NCI-H2107 (cell line): ENCODE results near the gene C5orf63.
"Not testable (repeated sequence)": the region's sequence is repeated elsewhere in the genome, so short reads cannot be mapped to it uniquely, and the experiment has no call there.

Source experiments
- DNase-seq: peaks from one replicate; lab custom pipeline; 2025; lab: John Stamatoyannopoulos, UW

C5orf63 gene

DNA sequence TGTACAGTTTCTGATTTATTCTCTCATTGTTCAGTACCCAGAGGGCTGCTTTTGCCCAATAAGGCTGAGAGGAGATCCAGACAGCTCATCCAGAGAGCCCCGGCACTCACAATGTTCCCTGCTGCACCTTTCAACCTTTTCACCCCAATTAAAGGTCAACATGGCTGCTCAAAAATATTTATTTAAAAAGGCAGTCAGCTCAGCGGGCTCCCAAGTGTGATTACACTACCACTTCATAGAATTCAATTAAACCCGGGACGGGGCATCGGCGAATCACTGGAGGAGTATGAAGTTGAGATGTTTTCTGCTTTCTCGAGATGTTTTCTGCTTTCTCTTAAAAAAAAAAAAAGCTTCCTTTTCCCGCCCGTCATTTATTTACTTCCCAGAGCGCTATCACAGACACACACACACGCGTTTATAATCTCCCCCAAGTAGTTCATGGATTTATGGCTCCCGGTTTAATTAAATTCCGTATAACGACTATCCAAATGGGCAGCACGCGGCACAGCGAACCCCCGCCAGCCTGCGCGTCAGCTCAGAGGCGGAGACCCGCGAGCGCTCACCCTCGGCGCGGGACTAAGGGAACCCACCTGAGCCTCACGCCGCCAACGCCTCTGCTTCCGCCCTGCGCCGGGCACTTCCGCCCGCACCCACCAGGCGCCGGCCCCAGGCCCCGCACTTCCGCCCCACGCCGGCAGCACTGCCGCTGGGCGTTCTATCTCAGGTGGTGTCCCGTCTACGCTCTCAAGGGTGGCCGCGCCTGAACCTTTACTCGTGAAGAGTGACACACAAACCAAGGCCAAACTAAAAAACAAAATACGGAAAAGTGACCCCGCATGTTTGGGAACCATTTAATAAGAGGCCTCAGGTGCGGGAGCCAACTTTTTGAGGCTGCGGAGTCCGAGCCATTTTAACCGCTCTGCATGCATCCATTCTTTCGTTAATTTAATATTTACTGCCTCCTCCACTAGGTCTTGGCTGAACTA is at the start of gene C5orf63:
TSS of gene C5orf63 (minus strand) at position 642 of the 986 bp plus-strand sequence. CDS start 14,507 bp downstream, outside the sequence.
- no peak for DNase-seq

DNA sequence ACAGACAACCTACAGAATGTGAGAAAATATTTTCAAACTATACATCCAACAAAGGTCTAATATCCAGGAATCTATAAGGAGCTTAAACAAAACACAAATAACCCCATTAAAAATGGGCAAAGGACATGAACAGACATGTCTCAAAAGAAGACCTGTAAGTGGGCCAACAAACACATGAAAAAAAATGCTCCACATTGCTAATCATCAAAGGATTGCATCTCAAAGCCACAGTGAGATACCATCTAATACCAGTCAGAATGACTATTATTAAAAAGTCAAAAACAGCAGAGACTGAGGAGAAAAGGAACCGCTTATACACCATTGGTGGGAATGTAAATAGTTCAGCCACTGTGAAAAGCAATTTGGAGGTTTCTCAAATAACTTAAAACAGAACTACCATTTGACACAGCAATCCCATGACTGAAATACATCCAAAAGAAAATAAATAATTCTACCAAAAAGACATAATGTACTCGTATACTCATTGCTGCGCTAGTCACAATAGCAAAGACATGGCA is 39.1 kb upstream of the C5orf63 start:
- DNase-seq: no peak

DNA sequence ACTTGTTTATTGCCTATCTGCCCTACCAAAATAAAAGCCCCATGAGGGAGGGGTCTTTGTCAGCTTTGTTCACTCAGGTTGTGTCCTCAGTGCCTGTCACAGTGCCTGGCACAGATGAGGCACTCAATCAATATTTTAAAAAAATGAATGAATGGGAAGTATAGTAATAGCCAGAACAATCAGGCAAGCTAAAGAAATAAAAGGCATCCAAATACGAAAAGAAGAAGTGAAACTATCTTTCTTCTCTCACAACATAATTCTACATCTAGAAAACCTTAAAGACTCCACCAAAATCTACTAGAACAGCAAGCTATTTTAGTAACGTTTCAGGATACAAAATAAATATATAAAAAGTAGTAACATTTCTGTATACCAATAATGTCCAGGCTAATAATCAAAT is 37.8 kb upstream of the C5orf63 start:
- no peak for DNase-seq

DNA sequence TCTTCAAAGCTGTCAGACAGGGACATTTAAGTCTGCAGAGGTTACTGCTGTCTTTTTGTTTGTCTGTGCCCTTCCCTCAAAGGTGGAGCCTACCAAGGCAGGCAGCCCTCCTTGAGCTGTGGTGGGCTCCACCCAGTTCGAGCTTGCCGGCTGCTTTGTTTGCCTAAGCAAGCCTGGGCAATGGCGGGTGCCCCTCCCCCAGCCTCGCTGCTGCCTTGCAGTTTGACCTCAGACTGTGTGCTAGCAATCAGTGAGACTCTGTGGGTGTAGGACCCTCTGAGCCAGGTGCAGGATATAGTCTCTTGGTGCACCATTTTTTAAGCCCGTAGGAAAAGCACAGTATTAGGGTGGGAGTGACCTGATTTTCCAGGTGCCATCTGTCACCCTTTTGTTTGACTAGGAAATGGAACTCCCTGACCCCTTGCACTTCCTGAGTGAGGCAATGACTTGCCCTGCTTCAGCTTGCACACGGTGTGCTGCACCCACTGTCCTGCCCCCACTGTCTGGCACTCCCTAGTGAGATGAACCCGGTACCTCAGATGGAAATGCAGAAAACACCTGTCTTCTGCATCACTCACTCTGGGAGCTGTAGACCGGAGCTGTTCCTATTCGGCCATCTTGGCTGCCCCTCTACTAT is 35.4 kb upstream of the C5orf63 start:
- not testable (repeated sequence) for DNase-seq

DNA sequence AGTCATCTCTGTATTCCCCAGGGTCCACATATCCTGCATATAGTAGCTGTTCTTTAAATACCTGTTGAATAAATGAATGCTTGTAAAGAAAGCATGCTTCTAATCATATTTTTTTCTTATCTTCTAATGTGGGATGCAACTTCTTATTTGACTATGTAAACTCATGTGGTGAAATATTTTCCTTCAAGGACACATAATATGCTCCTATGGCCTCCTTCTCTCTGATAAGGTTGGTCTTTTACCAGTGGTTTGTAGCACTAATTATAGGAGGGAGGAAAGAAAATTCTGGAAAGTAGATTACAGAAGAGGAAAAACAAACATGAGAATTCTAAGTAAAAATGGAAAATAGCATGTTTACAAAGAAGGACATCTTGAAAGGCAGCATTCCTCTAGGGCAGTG is 28.6 kb upstream of the C5orf63 start:
- DNase-seq: no peak

DNA sequence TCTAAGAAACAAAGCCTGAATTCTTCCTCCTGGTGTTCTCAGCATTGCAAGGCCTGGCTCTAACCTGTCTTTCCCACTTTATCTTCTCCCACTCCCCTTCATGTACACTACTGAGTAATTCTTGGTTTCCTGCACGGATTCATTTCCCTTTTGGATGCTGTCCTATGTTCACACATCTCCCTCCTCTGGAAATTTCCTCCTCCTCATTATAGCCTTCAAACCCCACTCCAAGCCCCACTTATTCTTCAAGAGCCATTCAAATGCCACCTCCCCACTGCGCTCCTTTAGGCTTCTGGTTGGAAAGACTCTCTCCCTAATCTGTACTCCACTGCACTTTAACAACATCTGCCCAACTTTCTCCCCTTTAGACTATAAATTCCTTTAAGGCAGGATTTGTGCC is 28.2 kb upstream of the C5orf63 start:
- no peak for DNase-seq

DNA sequence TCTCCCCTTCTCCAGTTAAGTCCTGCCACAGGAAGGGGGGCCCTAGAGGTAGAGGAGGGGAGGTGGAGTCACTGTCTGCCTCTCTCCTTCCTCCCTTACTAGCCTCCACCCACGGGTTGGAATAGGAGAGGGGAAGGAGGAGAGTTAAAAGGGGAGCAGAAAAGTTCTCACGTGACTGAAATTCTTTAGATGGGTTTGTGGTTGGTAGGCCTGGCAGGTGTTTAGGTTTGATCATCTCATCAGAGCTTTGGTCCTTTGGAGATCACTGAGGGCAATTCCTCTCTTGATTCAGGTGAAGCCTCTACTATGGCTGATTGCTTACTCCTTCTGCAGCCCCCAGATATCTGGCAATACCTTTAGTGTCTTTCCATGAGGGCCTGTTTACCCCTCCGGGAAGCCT is 24.9 kb upstream of the C5orf63 start:
- no peak for DNase-seq

DNA sequence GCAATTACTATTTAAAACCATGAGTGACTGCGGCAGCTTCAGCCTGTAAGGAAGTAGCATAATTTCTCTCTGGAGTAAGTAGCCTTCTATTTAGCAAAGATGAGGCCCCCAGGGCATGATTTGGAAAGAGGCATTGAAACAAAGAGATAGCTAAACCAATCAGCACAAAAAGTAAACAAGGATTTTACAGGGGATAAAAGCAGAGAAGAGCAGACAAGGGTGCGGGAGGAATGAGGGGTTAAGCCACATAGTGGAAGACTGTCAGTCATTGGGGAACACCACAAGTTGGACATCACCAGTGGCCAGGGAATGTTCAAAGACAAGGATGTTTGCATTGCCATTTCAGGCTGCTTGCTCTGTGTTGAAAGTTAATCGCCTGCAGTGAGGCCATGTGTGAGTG is 24.0 kb upstream of the C5orf63 start:
- DNase-seq: no peak

DNA sequence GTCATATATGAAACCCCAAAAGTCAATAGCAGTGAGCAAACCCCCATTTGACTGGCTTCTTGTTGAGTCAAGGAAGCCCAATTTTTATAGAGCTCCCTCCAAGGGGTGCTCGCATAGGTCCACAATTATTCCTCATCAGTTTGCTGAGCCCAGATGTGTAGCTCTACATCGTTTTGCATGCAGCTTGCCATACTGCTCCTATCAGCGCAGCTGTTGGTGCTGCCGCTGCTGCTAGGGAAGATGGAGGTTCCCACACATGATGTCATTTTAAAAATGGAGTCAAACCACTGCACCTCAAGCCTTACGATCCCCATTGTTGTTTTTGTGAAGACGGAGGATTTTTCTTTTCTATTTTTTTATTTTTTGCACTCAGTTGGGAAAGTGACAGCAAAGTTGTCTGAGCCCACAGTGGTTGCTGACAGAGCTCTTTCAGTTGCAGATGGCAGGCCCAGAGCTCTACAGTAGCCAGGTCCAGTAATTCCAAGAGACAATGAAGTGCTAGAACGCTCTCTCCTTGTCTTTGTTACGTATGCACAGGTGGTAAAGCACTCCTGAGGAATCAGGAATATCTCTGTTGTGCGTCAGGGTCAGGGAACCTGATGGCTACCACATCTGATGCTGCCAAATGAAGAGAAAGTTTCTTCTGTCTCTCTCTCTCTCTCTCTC is 23.2 kb upstream of the C5orf63 start:
- DNase-seq: no peak

DNA sequence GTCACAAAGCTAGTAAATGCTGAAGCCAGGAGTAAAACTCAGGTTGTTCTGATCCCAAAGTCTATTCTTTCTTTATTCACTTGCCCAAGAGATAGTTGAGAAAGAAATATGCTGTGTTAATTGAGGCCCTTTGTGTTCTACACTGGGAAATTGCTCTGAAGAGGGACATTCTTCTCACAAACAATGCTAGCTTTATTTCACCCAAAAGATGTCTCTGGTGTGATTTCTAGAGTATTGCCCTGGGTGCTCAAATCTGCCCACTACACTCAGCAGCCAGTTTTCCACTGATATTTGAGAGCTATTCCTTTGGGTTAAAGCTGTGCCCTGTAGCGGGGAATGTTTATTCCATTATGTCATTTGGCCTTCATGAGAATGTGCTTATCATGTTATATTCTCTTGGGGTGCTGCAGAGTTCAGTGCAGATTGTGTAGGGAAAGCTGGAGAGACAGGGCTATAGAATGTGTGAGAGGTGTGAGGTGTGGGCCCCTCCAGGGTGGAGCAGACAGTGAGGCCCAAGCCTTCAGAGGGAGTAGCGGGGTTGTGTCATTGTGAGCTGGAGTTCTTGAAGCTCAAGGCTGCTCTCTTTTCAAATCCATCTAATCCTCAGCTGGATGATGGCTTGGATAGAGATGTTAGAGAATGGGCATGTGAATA is 21.0 kb upstream of the C5orf63 start:
- no peak for DNase-seq

DNA sequence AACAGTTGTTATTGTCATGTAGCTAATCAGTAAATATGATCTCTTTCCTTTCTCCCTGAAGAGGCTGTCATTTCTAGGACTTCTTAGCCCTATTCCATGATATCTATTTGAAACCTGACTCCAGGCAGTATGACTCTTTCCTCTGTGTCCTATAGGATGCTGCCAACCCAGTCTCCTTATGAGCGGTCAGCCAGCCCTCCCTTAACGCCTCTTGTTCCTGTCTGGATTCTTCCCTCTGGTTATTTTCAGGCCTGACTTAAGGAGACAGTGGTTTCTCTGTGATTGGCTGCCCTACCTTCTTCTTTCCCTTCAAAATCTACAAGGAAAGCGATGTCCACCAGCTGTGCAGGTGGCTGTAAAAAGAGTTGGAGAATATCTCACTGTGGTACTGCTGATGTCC is 19.4 kb upstream of the C5orf63 start:
- no peak for DNase-seq

DNA sequence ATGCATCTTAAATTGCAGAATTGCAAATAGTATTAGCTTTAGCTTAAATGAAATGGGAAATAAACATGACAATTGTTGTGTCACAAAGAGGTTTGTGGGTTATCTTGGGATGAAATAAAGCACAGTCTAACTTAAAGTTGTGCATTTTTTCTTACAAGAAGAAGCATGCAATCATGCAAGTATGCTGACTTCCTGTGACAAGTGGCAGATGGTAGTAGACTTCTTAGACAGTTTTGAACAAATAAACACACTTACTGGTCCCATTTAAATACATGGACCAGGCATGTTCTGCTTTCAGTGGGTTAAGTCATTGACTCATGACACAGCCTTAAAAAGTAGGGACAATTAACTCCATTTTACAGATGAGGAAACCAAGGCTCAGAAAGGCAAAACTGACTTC is 15.9 kb upstream of the C5orf63 start:
- DNase-seq: no peak

DNA sequence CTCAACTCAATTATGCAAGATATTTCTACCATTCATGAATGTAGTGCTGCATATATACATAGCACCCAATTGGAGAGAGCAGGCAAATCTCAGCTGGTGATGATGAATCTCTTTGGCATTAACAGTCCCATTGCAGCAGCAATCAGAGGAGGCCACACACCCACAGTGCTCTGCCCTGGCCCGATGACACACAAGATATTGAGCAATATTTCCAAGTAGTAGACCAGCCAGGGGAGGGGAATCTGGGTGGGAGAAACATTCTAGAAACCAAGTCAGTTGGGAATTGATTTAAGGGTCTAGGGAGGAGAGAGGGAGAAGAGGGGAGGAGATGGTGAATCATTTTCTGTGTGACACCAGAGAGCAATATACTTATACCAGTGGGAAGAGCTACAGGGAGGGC is 14.9 kb upstream of the C5orf63 start:
- DNase-seq: no peak

DNA sequence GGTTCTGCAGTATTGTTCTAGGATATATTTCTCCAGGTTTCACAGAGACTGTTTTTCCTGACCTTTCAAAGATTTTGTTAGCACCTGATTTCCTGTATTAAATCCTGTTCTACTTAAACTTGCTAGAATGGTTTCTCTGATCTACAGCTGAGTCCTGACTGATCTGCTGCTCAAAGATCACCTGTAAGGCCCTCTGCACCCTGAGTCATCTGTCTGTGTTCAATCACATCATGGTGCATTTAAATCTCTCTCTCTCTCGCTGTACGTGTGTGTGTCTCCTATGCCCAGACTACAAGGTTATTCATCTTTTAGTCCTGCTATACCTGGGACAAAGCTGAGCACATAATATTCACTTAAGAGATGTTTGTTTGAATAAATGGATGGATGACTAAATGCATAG is 13.3 kb upstream of the C5orf63 start:
- DNase-seq: no peak

DNA sequence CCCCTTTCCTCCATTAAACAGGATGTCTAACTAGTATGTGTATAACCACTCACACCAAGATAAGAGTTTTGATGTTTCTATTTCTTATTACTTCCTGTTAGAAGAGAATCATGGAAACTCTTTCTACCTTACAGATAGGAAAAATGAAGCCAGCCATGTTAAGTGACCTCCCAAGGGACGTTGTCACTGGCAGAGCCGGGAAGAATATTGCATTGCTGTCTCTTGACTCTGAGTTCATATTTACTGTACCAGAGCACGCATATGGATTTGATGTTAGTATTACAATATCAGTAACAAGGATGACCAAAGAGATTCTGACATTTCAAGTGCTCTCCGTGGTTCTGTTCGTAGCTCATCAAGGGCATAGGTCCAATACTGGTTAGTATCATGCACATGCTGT is 12.5 kb upstream of the C5orf63 start:
- no peak for DNase-seq

DNA sequence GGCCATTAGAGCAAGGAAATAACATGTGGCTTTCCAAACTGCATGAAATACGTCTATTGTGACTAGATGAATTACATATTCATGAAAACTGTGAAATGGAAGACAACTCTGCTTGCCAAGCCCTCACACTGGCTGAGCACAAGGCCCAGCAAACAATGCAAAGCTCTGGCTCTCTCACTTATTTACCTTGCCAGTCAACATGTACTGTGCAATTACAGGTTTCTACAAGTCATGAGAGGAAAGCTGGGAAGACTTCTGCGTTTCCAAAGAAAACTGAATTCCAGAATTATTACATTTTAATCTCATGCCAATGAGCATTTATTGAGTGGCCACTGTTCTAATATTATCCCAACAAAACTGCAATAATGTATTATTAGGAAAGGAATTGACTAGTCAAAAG is 12.1 kb upstream of the C5orf63 start:
- DNase-seq: no peak

DNA sequence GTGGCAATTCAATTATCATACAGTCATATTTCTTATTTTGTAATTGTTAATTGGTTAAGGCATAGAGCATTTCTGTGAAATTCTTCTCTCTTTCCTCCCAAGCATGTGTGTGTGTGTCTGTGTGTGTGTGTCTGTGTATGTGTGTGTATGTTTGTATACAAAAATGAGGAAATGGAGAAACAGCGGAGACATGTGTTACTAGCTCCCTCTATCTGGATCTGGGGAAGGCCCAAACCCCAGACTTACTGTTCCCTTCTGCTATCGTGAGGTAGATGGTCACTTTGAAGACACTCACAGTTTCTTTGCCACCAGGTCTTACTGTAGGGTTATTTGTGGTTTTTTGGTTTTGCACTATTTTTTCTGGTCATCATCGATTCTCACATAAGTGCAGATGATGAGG is 11.4 kb upstream of the C5orf63 start:
- DNase-seq: no peak

DNA sequence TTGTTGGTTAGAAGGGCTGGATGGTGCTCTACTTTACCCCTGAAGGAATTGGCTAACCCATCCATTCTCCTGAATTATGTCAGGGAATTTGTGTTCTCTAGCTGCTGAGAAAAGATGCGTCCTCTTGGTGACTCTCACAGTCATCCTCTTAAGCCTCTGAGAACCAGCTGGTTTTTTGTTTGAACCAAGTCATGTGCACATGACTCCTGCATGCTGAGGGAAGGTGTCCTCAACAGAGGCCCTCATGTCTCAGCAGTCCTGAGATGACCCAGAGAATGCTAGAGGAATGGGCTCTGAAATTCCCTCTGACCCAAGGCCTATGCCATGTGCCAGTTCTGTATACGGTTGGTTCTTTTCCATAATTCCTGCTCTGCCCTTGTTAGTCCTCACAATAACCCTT is 10.4 kb upstream of the C5orf63 start:
- no peak for DNase-seq

DNA sequence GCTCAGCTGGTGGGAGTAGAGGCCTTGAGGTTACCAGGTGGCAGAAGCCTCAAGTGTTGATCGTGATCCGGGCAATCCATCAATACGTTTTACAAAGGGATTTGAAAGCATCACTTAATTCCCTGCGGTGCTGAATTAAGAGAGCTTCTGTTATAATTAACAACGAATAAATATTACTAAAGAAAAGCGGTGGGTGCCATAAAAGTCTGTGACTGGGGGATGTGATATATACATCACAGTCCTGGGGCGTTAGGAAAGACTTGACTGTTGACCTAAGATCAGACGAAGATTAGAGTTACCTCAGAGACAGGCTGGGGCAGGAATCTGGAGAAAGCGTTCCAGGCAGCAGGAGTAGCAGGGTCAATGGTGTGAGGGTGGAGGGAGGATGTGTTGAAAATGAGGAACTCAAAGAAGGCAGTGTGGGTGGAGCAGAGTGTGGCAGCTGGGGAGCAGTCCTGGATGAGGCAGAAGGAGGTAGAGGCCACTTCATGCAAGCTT is 6.7 kb upstream of the C5orf63 start:
- no peak for DNase-seq

DNA sequence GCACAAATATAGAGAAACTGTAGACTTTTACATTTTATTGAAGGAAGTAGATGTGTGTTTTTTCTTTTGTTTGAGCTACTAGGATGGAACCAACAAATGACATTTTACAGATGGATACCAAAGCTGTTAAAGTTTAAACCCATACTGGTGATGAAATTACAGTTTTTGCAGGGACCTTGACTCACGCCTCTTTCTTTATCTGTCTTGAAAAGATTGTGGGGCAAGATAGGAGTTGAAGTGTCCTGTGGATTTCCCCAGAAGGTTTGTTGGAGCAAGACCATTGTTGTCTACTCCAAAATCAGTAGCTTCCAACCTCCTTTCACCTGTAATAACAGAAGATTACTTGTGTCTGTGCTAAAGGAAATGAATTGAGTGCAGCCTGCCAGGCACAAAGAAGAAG is 4.1 kb upstream of the C5orf63 start:
- DNase-seq: no peak

DNA sequence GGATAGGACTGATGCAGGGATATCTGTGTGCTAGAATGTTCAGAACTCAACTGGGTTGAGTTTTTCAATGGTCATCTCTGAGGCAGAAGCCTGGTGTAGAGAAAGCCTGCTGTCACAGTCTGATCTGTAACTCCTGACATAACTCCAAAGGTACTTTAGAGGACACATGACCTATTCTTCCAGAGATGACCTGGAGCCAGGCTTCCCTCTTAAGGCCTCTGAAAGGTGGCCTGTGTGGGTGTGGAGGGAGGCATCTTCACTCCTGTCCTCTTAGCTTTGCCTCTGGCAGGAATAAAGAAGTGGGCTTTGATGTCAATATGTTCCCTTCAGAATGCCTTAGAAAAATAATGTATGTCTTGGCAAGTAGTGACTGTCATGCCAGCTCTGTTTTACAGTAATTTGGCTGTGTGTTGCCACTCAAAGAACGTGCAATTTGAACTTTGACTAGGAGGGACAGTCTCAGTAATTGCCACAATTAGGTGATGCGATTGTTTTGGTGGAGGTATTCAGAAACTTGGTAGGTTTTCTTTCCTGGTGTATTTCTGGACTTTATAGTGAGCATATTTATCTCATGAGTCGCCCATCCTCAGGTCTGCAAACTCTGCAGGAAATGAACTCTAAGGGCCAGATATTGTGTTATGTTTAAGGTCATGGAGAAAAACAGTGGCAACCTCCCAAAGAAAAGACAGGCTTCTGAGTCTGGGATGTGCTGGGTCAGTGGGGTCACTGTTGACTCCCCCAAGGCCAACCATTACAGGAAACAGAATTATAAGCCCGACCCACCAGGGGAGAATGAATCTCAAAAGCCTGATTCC is 3.2 kb upstream of the C5orf63 start:
- DNase-seq: no peak
